ENCODE results near the gene ADAD2.

GRCh38 chr16:84199861-84200260 lies 8.9 kb downstream of the ADAD2 start:
- no peak for TF ChIP-seq CTCF (conservative IDR thresholded peaks at IDR 0.05; ENCODE audit: low read length)
- TF ChIP-seq EZH2phosphoT487 (IDR thresholded peaks at IDR 0.05; ENCODE audit: borderline replicate concordance, low read depth, low read length): no peak
